H1 (cell line): ENCODE results near the gene MACROD2. TPM values are rescaled to one million over a fixed set of nuclear protein-coding genes. Genes with fewer than 3 reads are reported as not detected.

ENCODE experiments used
- CTCF ChIA-PET: fragments of 300-600 bp; sonication (Branson Sonifier 250); formaldehyde crosslinking; loops from one replicate; lab custom pipeline; 2021; ENCODE audit not compliant: partially characterized antibody; lab: Charles Lee
- POLR2A ChIA-PET: fragments of 300-600 bp; sonication (Branson Sonifier 250); formaldehyde crosslinking; loops from one replicate; lab custom pipeline; 2021; ENCODE audit warnings: inconsistent platforms; ENCODE audit not compliant: partially characterized antibody; lab: Charles Lee
- DNase-seq, 2 experiments: peaks; one replicate each; pipeline versions ENCODE4 v3.0.0 to v3.0.0-alpha.2; 2010 to 2022; ENCODE audit warnings: low spot score in 2 of 2, low read depth in 1 of 2, mixed read lengths in 1 of 2
- FAIRE-seq: peaks from 2 replicates; lab custom pipeline; 2011; peaks lifted over from hg19 to GRCh38; lab: Jason Lieb, UNC
- H2AFZ ChIP-seq: 2 replicates; pipeline ENCODE4 v1.8.1; 2012; ENCODE audit warnings: low read length, inconsistent platforms
- H2AK5ac ChIP-seq: 2 replicates; pipeline ENCODE4 v1.6.1; 2013; ENCODE audit warnings: low read depth, low read length
- H2BK120ac ChIP-seq: replicated peaks from 2 replicates; pipeline ENCODE3; 2013; ENCODE audit warnings: low read depth, low read length, inconsistent platforms
- H2BK12ac ChIP-seq: 2 replicates; pipeline ENCODE4 v1.6.1; 2013; ENCODE audit warnings: low read depth, low read length
- H2BK15ac ChIP-seq: 2 replicates; pipeline ENCODE4 v1.6.1; 2013; ENCODE audit warnings: low read length
- H2BK20ac ChIP-seq: 2 replicates; pipeline ENCODE4 v1.6.1; 2013; ENCODE audit warnings: low read length
- H2BK5ac ChIP-seq: 2 replicates; pipeline ENCODE4 v1.6.1; 2013; ENCODE audit warnings: low read depth, low read length
- H3K14ac ChIP-seq: 2 replicates; pipeline ENCODE4 v1.6.1; 2013; ENCODE audit warnings: inconsistent platforms; ENCODE audit not compliant: insufficient read length
- H3K18ac ChIP-seq: 2 replicates; pipeline ENCODE4 v1.6.1; 2013; ENCODE audit warnings: low read length; ENCODE audit errors: extremely low read depth
- H3K23ac ChIP-seq: 2 replicates; pipeline ENCODE4 v1.6.1; 2013; ENCODE audit warnings: inconsistent platforms; ENCODE audit not compliant: insufficient read length
- H3K23me2 ChIP-seq: 2 replicates; pipeline ENCODE4 v1.6.1; 2013; ENCODE audit warnings: low read depth, low read length
- H3K27ac ChIP-seq: 2 replicates; pipeline ENCODE4 v1.6.1; 2011; ENCODE audit warnings: low read depth, low read length, inconsistent platforms
- H3K27me3 ChIP-seq, 4 experiments: replicated peaks in 1 of 4; 1 replicate in 1 of 4; 2 replicates in 3 of 4; pipeline versions ENCODE4 v1.6.1 to v1.8.1; 2011 to 2013; ENCODE audit warnings: low read length in 3 of 4, mild to moderate bottlenecking in 3 of 4, inconsistent platforms in 2 of 4, mixed read lengths in 2 of 4, moderate library complexity in 1 of 4; ENCODE audit not compliant: control insufficient read depth in 3 of 4, insufficient read depth in 3 of 4; ENCODE audit errors: extremely low read depth in 1 of 4
- H3K36me3 ChIP-seq, 4 experiments: 2 replicates each; pipeline versions ENCODE4 v1.6.1 to v1.8.1; 2011 to 2013; ENCODE audit warnings: mild to moderate bottlenecking in 4 of 4, low read length in 3 of 4, moderate library complexity in 2 of 4, control low read depth in 1 of 4, inconsistent platforms in 1 of 4; ENCODE audit not compliant: insufficient read depth in 4 of 4, control insufficient read depth in 2 of 4
- H3K4ac ChIP-seq: replicated peaks from 2 replicates; pipeline ENCODE3; 2013; ENCODE audit warnings: low read length, low read depth, mixed read lengths, inconsistent platforms; ENCODE audit not compliant: insufficient read length
- H3K4me1 ChIP-seq, 4 experiments: replicated peaks in 1 of 4; 1 replicate in 1 of 4; 2 replicates in 3 of 4; pipeline versions ENCODE4 v1.6.1 to v1.8.1; 2011 to 2013; ENCODE audit warnings: low read length in 3 of 4, inconsistent platforms in 2 of 4, mixed read lengths in 1 of 4; ENCODE audit not compliant: insufficient read depth in 4 of 4, control insufficient read depth in 3 of 4
- H3K4me2 ChIP-seq, 2 experiments: 2 replicates each; pipeline versions ENCODE4 v1.6.1 to v1.8.1; 2011 to 2013; ENCODE audit warnings: low read depth in 2 of 2, low read length in 2 of 2, control low read depth in 1 of 2, inconsistent platforms in 1 of 2, mild to moderate bottlenecking in 1 of 2; ENCODE audit not compliant: insufficient read depth in 1 of 2
- H3K4me3 ChIP-seq, 4 experiments: fragments of 200-600, 300-600 bp in 1 of 4; sonication (generic), shearing (Covaris generic), sonication (Bioruptor Twin) in 1 of 4; 2 replicates each; pipeline versions ENCODE4 v1.5.1 to v1.8.1; 2011 to 2016; ENCODE audit warnings: low read length in 4 of 4, low read depth in 3 of 4, control low read depth in 2 of 4, inconsistent platforms in 2 of 4, mild to moderate bottlenecking in 2 of 4, mixed read lengths in 1 of 4, moderate library complexity in 1 of 4; ENCODE audit not compliant: insufficient read depth in 2 of 4; ENCODE audit errors: extremely low read depth in 1 of 4
- H3K56ac ChIP-seq: replicated peaks from 2 replicates; pipeline ENCODE3; 2013; ENCODE audit warnings: low read depth, mild to moderate bottlenecking, mixed read lengths, low read length, inconsistent platforms; ENCODE audit not compliant: insufficient read length
- H3K79me1 ChIP-seq: 2 replicates; pipeline ENCODE4 v1.6.1; 2013; ENCODE audit warnings: low read depth, low read length, control low read depth
- H3K79me2 ChIP-seq, 2 experiments: 2 replicates each; pipeline versions ENCODE4 v1.6.1 to v1.8.1; 2012 to 2013; ENCODE audit warnings: low read length in 2 of 2, mild to moderate bottlenecking in 2 of 2, inconsistent platforms in 1 of 2; ENCODE audit not compliant: insufficient read depth in 2 of 2, control insufficient read depth in 1 of 2
- H3K9ac ChIP-seq, 4 experiments: replicated peaks in 1 of 4; 1 replicate in 1 of 4; 2 replicates in 3 of 4; pipeline versions ENCODE4 v1.6.1 to v1.8.1; 2011 to 2013; ENCODE audit warnings: low read depth in 3 of 4, low read length in 3 of 4, control low read depth in 2 of 4, mild to moderate bottlenecking in 2 of 4, moderate library complexity in 2 of 4, inconsistent platforms in 1 of 4; ENCODE audit errors: extremely low read depth in 1 of 4
- H3K9me3 ChIP-seq, 2 experiments: 2 replicates each; pipeline versions ENCODE4 v1.6.1 to v1.8.1; 2012 to 2013; ENCODE audit warnings: mild to moderate bottlenecking in 2 of 2, moderate library complexity in 2 of 2, control low read depth in 1 of 2, inconsistent platforms in 1 of 2, low read depth in 1 of 2, low read length in 1 of 2, mixed read lengths in 1 of 2; ENCODE audit not compliant: insufficient read depth in 2 of 2
- H4K20me1 ChIP-seq, 2 experiments: replicated peaks in 1 of 2; 2 replicates each; pipeline versions ENCODE3 to v1.8.1; 2011 to 2013; ENCODE audit warnings: inconsistent platforms in 2 of 2, low read length in 2 of 2, mild to moderate bottlenecking in 1 of 2; ENCODE audit not compliant: insufficient read depth in 2 of 2, control insufficient read depth in 1 of 2
- H4K5ac ChIP-seq: 2 replicates; pipeline ENCODE4 v1.6.1; 2013; ENCODE audit warnings: low read length, low read depth, mixed read lengths, inconsistent platforms; ENCODE audit not compliant: insufficient read length
- H4K8ac ChIP-seq: 2 replicates; pipeline ENCODE4 v1.8.0; 2013; ENCODE audit warnings: mild to moderate bottlenecking, moderate library complexity, low read length, inconsistent platforms; ENCODE audit not compliant: insufficient read depth; ENCODE audit errors: extremely low read depth
- H4K91ac ChIP-seq: replicated peaks from 2 replicates; pipeline ENCODE3; 2013; ENCODE audit warnings: low read length, mixed read lengths, inconsistent platforms; ENCODE audit not compliant: insufficient read length
- BRCA1 ChIP-seq: IDR thresholded peaks from 2 replicates; pipeline ENCODE4 v1.6.1; 2012; ENCODE audit warnings: low read depth, low read length, improper control_type of control experiment
- GTF2F1 ChIP-seq: IDR thresholded peaks from 2 replicates; pipeline ENCODE4 v1.6.1; 2012; ENCODE audit warnings: low read depth, low read length, improper control_type of control experiment, borderline replicate concordance
- POLR2AphosphoS5 ChIP-seq: IDR thresholded peaks from 2 replicates; pipeline ENCODE4 v1.6.1; 2011; ENCODE audit warnings: low read depth, low read length
- RXRA ChIP-seq: IDR thresholded peaks from 2 replicates; pipeline ENCODE4 v1.6.1; 2011; ENCODE audit warnings: low read depth, mild to moderate bottlenecking, low read length, moderate library complexity; ENCODE audit not compliant: insufficient read depth
- TAF1 ChIP-seq: IDR thresholded peaks from 2 replicates; pipeline ENCODE4 v1.6.1; 2011; ENCODE audit warnings: mild to moderate bottlenecking, low read depth, low read length
- WGBS, 2 experiments: shearing (Covaris generic) in 1 of 2; methylation state at CpG; one replicate each; pipeline versions ENCODE4 v1.1.6 to v1.1.7; 2013 to 2015; ENCODE audit warnings: low lambda C conversion rate in 2 of 2, mixed read lengths in 2 of 2, inconsistent platforms in 1 of 2, low coverage in 1 of 2, missing lambda C conversion rate in 1 of 2; ENCODE audit not compliant: insufficient replicate concordance in 2 of 2, insufficient coverage in 1 of 2, insufficient read length in 1 of 2; ENCODE audit errors: extremely low coverage in 1 of 2, missing lambda C conversion rate in 1 of 2; 5-methylcytosine and 5-hydroxymethylcytosine counted together
- polyA plus RNA-seq, 7 experiments: library from polyadenylated mRNA; depleted of rRNA in 3 of 7; stranded (reverse) in 5 of 7; unstranded in 2 of 7; fragments of >200 nt in 5 of 7; fragments of 200-250 nt in 2 of 7; gene quantifications; 1 replicate in 5 of 7; 2 replicates in 1 of 7; 4 replicates in 1 of 7; pipeline versions ENCODE4 v1.2.1 to v1.2.3, GENCODE V29; 2011 to 2013; ENCODE audit warnings: missing spikeins in 2 of 7, mixed read lengths in 2 of 7
- total RNA-seq: library from RNA; stranded (reverse); fragmentation: NEBNext Ultra II Directional; extraction: Animal tissue kit (Norgen Biotek cat#: 25700); gene quantifications from 2 replicates; pipeline ENCODE4 v1.2.1, GENCODE V29; 2021
- TF ChIP-seq, protein P1 (sequence below), 3 experiments: IDR thresholded peaks; 1 replicate in 2 of 3; 2 replicates in 1 of 3; pipeline versions ENCODE4 v1.5.1 to v1.6.1; 2011; ENCODE audit warnings: low read length in 3 of 3, mild to moderate bottlenecking in 3 of 3, inconsistent platforms in 2 of 3, low read depth in 1 of 3, moderate library complexity in 1 of 3; ENCODE audit not compliant: insufficient read depth in 1 of 3; ENCODE audit errors: control extremely low read depth in 1 of 3

The MACROD2 gene
- total and polyA plus RNA-seq, 2 of the 8 experiments (the other 6 are each of a cell fraction or from before 2014, with no cell fraction given) = 0.70 to 3.9 TPM

DNA sequence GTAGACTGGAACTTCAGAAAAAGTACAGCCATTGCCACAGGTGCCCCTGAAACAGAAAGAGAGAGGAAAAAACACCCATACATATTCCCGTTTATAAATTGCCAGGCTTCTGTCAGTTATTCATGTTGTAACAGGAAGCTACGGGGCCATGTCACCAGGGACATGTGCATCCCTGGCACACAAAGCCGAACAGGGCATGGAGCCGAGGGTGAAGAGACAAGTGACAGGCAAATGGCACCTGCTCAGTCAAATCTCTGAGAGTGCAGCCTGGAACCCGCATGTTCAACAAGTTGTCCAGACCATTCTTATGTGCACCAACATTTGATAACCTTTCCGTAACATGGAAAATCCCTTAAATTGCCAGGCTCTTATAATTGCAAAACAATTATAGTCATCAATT, 1837.2 kb downstream of the MACROD2 start:
- H2AK5ac ChIP-seq = no peak overlapping the region
- H3K23ac ChIP-seq = no peak overlapping the region
- CTCF ChIA-PET = interaction anchor here (0.6 kb wide), 1 partner anchor 48 kb away, joined by 3 read pairs; no protein-coding TSS in a partner anchor
- no peak overlapping the region for H2BK12ac ChIP-seq
- no peak overlapping the region for H2BK20ac ChIP-seq
- no peak for FAIRE-seq
- no peaks in the 10 kb centered on the region for H4K20me1 ChIP-seq
- H4K5ac ChIP-seq = no peak overlapping the region
- H3K9me3 ChIP-seq = no peaks in the 10 kb centered on the region
- H3K56ac ChIP-seq = no peak overlapping the region
- H3K23me2 ChIP-seq = no peaks in the 10 kb centered on the region
- DNase-seq = no peak
- no peak overlapping the region for H3K4ac ChIP-seq
- H2AFZ ChIP-seq = no peak overlapping the region
- no peak overlapping the region for H2BK15ac ChIP-seq
- WGBS, 2 experiments = 86% methylated on average over 6 of the region's 6 CpGs; no CpG with 5 or more reads in 1 of the 2 experiments
- H3K4me1 ChIP-seq = peaks cover 0 to 4% (median 0%) of the 10 kb centered on the region in 4 experiments; a peak in 1 of 7 replicates
- H3K4me3 ChIP-seq = no peak overlapping the region
- H3K79me2 ChIP-seq = no peaks in the 10 kb centered on the region
- no peak overlapping the region for H3K27ac ChIP-seq
- H3K9ac ChIP-seq = no peak overlapping the region
- TF ChIP-seq POLR2AphosphoS5 (no peak), RXRA (no peak), BRCA1 (no peak), TAF1 (no peak), GTF2F1 (no peak)
- TF ChIP-seq, protein P1, sequence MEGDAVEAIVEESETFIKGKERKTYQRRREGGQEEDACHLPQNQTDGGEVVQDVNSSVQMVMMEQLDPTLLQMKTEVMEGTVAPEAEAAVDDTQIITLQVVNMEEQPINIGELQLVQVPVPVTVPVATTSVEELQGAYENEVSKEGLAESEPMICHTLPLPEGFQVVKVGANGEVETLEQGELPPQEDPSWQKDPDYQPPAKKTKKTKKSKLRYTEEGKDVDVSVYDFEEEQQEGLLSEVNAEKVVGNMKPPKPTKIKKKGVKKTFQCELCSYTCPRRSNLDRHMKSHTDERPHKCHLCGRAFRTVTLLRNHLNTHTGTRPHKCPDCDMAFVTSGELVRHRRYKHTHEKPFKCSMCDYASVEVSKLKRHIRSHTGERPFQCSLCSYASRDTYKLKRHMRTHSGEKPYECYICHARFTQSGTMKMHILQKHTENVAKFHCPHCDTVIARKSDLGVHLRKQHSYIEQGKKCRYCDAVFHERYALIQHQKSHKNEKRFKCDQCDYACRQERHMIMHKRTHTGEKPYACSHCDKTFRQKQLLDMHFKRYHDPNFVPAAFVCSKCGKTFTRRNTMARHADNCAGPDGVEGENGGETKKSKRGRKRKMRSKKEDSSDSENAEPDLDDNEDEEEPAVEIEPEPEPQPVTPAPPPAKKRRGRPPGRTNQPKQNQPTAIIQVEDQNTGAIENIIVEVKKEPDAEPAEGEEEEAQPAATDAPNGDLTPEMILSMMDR (IDR thresholded peaks at IDR 0.05; ENCODE audit: control extremely low read depth in 1 of 3, insufficient read depth in 1 of 3, low read depth in 1 of 3, low read length in 3 of 3) = no peak
- TF ChIP-seq, all 59 proteins: peak for 0
- H3K18ac ChIP-seq = no peak overlapping the region
- no peak overlapping the region for H4K91ac ChIP-seq
- no peak overlapping the region for H3K14ac ChIP-seq
- H4K8ac ChIP-seq = no peak overlapping the region
- H3K27me3 ChIP-seq = no peaks in the 10 kb centered on the region
- H2BK120ac ChIP-seq = no peak overlapping the region
- no peak overlapping the region for H3K4me2 ChIP-seq
- H3K79me1 ChIP-seq = no peaks in the 10 kb centered on the region
- POLR2A ChIA-PET = no interaction called here
- H2BK5ac ChIP-seq = no peak overlapping the region
- no peaks in the 10 kb centered on the region for H3K36me3 ChIP-seq
